ENCODE results near the gene ECHDC1. TPM values are rescaled to one million over a fixed set of nuclear protein-coding genes. Genes with fewer than 3 reads are reported as not detected.

The ECHDC1 gene
- total and polyA plus RNA-seq, 2 of the 4 experiments (the other 2 are of a cell fraction): 33.1 to 40.3 TPM

DNA sequence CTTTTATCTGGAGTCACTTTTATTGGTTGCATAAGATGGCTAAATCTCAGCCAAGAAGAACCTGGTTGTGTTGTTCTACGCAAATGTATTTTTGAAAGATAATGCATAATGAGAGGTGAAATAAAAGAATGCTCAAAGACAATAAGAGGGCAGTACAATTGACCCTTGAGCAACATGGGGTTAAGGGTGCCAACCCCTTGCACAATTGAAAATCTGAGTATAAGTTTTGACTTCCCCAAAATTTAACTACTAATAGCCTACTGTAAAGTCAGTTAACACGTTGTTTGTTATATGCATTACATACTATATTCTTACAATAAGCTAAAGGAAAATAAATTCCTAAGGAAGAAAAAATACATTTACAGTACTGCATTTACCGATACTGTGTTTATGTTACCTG, 70.8 kb downstream of the ECHDC1 start:
- no peaks in the 10 kb centered on the region for H3K9me3 ChIP-seq (ENCODE audit: control insufficient read depth, insufficient read depth, low read length)
- no peak overlapping the region for H3K9ac ChIP-seq (ENCODE audit: low read depth, low read length)
- no peaks in the 10 kb centered on the region for H3K27me3 ChIP-seq (ENCODE audit: control insufficient read depth, insufficient read depth, low read length)
- H2AK9ac ChIP-seq (replicated peaks; ENCODE audit: low read depth, low read length, poor library complexity): no peak overlapping the region
- H2BK15ac ChIP-seq (ENCODE audit: low read depth, low read length): no peak overlapping the region
- no peak overlapping the region for H3K27ac ChIP-seq (ENCODE audit: insufficient read depth, low read length)
- intact Hi-C loops (cut with micrococcal nuclease) (no loop called here), in situ Hi-C loops (cut with MboI; ENCODE audit: low sequenced_read_pairs) (no loop called here), dilution Hi-C loops (cut with HindIII; ENCODE audit: low sequenced_read_pairs, unreplicated experiment) (no loop called here)
- no peak overlapping the region for H3K4me3 ChIP-seq (ENCODE audit: insufficient read depth, low read depth, low read length)
- H4K20me1 ChIP-seq (ENCODE audit: insufficient read depth, low read length): peaks cover 72% of the 10 kb centered on the region
- H3K4me1 ChIP-seq (ENCODE audit: control insufficient read depth, insufficient read depth, low read length): peaks cover 2% of the 10 kb centered on the region; the same call in 1 of the 2 replicates
- H3K9me1 ChIP-seq (ENCODE audit: insufficient read depth, low read length): peaks cover 5% of the 10 kb centered on the region
- H2AK5ac ChIP-seq (ENCODE audit: low read depth, low read length): no peak overlapping the region
- H3K79me1 ChIP-seq (ENCODE audit: low read depth in 1 of 2, low read length in 2 of 2): peaks cover 14 to 53% of the 10 kb centered on the region in 2 experiments
- WGBS, 2 experiments (ENCODE audit: extremely low coverage in 2 of 2, insufficient read length in 1 of 2): no CpG with 5 or more reads among the region's 3 CpGs
- H3K18ac ChIP-seq (ENCODE audit: low read depth, low read length): no peak overlapping the region
- H2BK5ac ChIP-seq (ENCODE audit: low read depth, low read length, poor library complexity, severe bottlenecking): no peak overlapping the region
- no peak overlapping the region for H4K5ac ChIP-seq (ENCODE audit: low read depth, low read length)
- no peak overlapping the region for H4K91ac ChIP-seq (ENCODE audit: insufficient read depth, low read depth, low read length)
- CTCF ChIA-PET: no interaction called here
- H3K56ac ChIP-seq (ENCODE audit: extremely low read depth, insufficient read depth, low read length): no peak overlapping the region
- H2BK20ac ChIP-seq (ENCODE audit: low read depth, low read length): no peak overlapping the region
- H3K4ac ChIP-seq (ENCODE audit: low read depth, low read length): no peak overlapping the region
- no peak overlapping the region for H3K4me2 ChIP-seq (ENCODE audit: low read depth, low read length)
- POLR2A ChIA-PET (ENCODE audit: unreplicated experiment): no interaction called here
- no peaks in the 10 kb centered on the region for H3K36me3 ChIP-seq (ENCODE audit: control insufficient read depth, insufficient read depth, low read length)
- H3K23ac ChIP-seq (ENCODE audit: low read depth, low read length): no peak overlapping the region
- H2AFZ ChIP-seq (replicated peaks; ENCODE audit: low read length, poor library complexity): no peak overlapping the region
- ATAC-seq (ENCODE audit: low read depth) (no peak), DNase-seq (no peak)
- H3K14ac ChIP-seq (replicated peaks; ENCODE audit: low read depth, low read length): no peak overlapping the region
- no peak for TF ChIP-seq NFE2L2 (IDR thresholded peaks at IDR 0.05; ENCODE audit: low read depth, low read length)
- TF ChIP-seq CEBPB (IDR thresholded peaks at IDR 0.05; ENCODE audit: low read depth, low read length): no peak
- TF ChIP-seq CHD1 (IDR thresholded peaks at IDR 0.05; ENCODE audit: low read depth, low read length): no peak
- TF ChIP-seq RAD21 (IDR thresholded peaks at IDR 0.05; ENCODE audit: low read length): no peak
- TF ChIP-seq, protein P1, sequence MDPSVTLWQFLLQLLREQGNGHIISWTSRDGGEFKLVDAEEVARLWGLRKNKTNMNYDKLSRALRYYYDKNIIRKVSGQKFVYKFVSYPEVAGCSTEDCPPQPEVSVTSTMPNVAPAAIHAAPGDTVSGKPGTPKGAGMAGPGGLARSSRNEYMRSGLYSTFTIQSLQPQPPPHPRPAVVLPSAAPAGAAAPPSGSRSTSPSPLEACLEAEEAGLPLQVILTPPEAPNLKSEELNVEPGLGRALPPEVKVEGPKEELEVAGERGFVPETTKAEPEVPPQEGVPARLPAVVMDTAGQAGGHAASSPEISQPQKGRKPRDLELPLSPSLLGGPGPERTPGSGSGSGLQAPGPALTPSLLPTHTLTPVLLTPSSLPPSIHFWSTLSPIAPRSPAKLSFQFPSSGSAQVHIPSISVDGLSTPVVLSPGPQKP (IDR thresholded peaks at IDR 0.05; ENCODE audit: borderline replicate concordance, low read depth, low read length): no peak
- no peak for TF ChIP-seq SMC3 (IDR thresholded peaks at IDR 0.05; ENCODE audit: low read depth, low read length)
- TF ChIP-seq MAZ (IDR thresholded peaks at IDR 0.05; ENCODE audit: borderline replicate concordance, low read depth, low read length): no peak
- TF ChIP-seq RCOR1 (IDR thresholded peaks at IDR 0.05; ENCODE audit: insufficient replicate concordance, low read length): no peak
- no peak for TF ChIP-seq MXI1 (IDR thresholded peaks at IDR 0.05; ENCODE audit: borderline replicate concordance, low read depth, low read length)
- TF ChIP-seq, protein P2, sequence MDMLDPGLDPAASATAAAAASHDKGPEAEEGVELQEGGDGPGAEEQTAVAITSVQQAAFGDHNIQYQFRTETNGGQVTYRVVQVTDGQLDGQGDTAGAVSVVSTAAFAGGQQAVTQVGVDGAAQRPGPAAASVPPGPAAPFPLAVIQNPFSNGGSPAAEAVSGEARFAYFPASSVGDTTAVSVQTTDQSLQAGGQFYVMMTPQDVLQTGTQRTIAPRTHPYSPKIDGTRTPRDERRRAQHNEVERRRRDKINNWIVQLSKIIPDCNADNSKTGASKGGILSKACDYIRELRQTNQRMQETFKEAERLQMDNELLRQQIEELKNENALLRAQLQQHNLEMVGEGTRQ (IDR thresholded peaks at IDR 0.05; ENCODE audit: low read depth, low read length): no peak
- H4K8ac ChIP-seq (ENCODE audit: low read depth in 2 of 2, low read length in 2 of 2): no peak overlapping the region
- H2BK120ac ChIP-seq (ENCODE audit: low read depth, low read length): no peak overlapping the region
- BruUV-seq (replicated peaks): no TSS peak

Data from IMR-90 (cell line).